Occipital lobe (tissue), 2 donors: ENCODE results near the gene OR13A1. TPM values are rescaled to one million over a fixed set of nuclear protein-coding genes. Genes with fewer than 3 reads are reported as not detected.
"Not testable (repeated sequence)": the region's sequence is repeated elsewhere in the genome, so short reads cannot be mapped to it uniquely, and the experiment has no call there.

Experiments
- DNase-seq: peaks from one replicate; lab custom pipeline; 2025; lab: John Stamatoyannopoulos, UW
- total RNA-seq: library from RNA; depleted of rRNA; stranded (reverse); fragments of >200 nt; gene quantifications from one replicate; pipeline ENCODE4 v1.2.3, GENCODE V29; 2014

OR13A1 gene
- total RNA-seq, 1 donor from 2014 or later = not detected

DNA sequence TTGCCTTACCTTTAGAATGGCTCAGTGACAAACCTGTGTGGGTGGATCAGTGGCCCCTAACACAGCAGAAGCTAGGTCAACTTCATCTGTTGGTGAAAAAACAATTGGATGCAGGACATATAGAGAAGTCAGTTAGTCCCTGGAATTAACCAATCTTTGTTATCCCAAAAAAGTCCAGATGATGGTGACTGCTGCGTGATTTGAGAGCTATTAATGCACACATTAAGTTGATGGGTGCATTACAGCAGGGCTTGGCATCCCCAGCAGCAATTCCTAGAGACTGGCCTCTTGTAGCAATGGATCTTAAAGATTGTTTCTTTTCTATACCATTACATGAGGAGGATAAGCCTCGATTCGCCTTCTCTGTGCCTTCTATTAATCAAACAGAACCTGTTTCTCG lies 33.3 kb downstream of the OR13A1 start:
- no peak for DNase-seq

- no peak for DNase-seq
These were observed 35.2 kb downstream of the OR13A1 start for GRCh38 chr10:45280113-45280760.

DNA sequence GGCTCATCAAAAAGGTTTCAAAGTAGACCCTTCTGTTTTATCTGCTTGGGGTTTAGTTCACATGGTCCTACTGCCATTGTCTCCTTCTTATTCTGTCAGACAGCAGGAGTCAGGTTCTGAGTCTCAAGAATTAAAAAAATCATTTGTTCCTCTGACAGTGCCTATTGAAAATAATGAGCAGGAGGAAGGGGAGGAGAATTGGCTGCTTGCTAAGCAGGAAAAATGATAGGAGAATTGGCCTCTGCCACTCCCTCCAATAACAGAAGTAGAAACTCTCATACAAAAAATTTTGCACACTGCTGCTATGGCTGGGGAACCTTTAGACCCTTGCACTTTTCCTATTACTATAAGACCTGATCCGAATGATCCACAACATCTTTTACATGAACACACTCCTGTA lies 35.7 kb downstream of the OR13A1 start:
- DNase-seq = no peak

DNA sequence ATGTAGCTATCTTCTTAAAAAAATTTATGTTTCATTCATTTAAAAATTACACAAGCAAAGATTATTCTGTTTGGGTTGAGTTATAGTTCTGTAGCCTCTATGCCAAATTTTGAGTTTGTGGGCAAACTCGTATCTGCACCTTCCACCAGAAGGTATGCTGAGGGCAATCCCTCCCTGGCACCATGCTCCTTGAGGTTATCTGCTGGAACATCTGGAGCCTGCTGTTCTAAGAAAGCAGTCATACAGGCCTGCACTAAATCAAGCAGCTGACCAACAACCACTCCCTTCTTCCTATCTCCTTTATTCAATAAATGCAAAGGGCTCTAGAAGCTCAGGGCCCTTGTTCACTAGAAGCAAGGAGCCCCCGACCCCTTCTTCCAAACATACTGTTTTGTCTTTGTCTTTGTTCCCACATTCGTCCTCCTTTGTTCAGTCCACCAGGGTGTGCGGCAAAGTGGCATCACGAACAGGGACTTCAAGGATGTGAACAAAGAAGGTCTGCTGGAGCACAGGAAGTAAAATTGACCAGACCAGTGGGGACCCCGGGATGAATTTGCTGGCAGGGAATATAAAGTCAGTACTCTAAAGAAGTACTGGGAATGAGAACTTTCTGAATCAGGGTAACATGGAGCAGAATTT lies 36.4 kb downstream of the OR13A1 start:
- no peak for DNase-seq

GRCh38 chr10:45276146-45276545 lies 39.3 kb downstream of the OR13A1 start:
- DNase-seq = not testable (repeated sequence)

- DNase-seq = no peak
These were observed 41.0 kb downstream of the OR13A1 start for GRCh38 chr10:45274364-45274763.

GRCh38 chr10:45267777-45268176 lies 47.6 kb downstream of the OR13A1 start:
- not testable (repeated sequence) for DNase-seq

- no peak for DNase-seq
These were observed 49.4 kb downstream of the OR13A1 start for GRCh38 chr10:45265996-45266395.

DNA sequence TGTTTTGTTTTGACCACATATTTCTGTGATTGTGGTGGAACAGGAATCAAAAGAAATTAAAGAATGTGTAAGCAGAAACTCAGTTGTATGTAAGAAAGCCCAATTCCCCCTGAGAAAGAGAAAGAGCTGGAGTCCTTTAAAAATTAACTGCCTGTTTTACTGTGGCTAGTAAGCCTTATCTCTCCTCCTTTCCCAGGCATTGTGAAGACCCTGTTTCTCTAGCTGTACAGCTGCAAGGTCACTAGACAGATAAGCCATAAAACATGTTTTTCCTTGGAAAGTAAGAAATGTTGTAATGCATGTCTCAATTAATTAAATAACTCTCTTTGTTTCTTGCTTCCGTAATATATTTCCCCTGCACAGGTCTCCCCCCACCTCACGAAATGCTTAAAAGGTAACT lies 53.5 kb downstream of the OR13A1 start:
- DNase-seq = no peak

DNA sequence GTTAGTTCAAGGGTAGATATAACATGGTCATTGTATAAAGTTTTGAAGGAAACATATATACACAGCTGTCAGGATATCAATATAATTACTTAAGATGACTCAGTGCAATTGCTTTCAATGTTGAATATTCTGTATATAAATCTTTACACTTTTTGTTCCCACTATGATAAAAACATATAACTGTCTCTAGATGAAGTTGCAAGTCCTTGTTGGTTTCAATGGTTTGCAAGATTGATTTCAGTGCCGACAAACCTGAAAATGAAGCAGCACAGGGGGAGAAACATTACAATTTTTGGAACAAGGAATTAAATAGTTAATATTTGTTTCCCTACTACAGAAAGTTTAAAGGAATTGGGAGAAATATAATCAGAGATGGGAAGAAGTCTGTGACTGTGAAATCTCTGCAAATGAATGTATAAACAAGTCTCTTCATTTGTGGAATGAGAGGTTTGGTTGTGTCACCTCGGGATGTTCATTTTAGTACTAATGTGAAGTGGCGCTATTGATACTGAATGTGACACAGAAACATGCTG lies 54.1 kb downstream of the OR13A1 start:
- no peak for DNase-seq

- DNase-seq = not testable (repeated sequence)
These were observed 54.8 kb downstream of the OR13A1 start for GRCh38 chr10:45260635-45261034.

DNA sequence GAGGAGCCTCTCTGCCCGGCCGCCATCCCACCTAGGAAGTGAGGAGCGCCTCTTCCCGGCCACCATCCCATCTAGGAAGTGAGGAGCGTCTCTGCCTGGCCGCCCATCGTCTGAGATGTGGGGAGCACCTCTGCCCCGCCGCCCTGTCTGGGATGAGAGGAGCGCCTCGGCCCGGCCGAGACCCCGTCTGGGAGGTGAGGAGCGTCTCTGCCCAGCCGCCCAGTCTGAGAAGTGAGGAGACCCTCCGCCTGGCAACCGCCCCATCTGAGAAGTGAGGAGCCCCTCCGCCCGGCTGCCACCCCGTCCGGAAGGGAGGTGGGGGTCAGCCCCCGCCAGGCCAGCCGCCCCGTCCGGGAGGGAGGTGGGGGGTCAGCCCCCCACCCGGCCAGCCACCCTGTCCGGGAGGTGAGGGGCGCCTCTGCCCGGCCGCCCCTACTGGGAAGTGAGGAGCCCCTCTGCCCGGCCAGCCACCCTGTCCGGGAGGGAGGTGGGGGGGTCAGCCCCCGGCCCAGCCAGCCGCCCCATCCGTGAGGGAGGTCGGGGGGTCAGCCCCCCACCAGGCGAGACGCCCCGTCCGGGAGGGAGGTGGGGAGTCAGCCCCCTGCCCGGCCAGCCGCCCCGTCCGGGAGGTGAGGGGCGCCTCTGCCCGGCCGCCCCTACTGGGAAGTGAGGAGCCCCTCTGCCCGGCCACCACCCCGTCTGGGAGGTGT lies 55.5 kb downstream of the OR13A1 start:
- DNase-seq = not testable (repeated sequence)

GRCh38 chr10:45257600-45257999 lies 57.8 kb downstream of the OR13A1 start:
- no peak for DNase-seq

DNA sequence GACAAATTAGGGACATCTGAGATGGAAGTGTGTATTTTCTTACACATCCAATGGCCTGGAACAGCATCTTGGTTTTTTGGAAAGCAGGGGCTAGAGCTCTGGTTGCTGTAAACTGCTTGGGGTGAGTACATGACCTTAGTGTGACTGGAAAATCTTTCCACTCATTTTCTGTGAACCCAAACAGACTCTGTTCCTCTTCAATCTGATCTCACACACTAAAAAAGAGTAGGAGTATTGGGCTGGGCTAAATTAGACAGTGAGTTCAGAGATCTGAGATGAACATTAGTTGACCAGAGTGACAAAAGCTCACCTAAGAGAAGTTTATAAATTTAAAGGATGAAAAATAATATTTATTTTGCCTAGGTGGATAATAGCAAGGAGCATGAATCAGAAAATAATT lies 59.2 kb downstream of the OR13A1 start:
- DNase-seq = no peak

DNA sequence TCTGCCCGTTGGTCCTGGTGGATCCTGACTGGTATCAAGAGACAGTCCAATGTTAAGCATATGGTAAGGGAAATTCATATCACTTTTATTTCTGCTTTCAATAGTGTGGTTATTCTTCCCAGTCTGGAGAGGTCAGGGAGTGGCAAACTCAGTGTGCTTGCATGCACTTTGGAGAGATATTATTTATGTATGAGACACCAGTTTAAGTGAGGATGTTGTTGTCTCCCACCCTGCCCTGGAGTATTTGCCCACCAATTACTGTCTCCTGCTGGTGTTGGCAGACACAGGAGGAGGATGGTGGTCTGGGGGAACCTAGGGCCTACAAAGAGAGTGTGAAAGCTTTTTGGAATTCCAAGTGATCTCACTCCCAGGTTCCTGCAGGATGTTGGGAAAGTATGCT lies 59.7 kb downstream of the OR13A1 start:
- no peak for DNase-seq

GRCh38 chr10:45254892-45255291 lies 60.5 kb downstream of the OR13A1 start:
- DNase-seq = no peak

DNA sequence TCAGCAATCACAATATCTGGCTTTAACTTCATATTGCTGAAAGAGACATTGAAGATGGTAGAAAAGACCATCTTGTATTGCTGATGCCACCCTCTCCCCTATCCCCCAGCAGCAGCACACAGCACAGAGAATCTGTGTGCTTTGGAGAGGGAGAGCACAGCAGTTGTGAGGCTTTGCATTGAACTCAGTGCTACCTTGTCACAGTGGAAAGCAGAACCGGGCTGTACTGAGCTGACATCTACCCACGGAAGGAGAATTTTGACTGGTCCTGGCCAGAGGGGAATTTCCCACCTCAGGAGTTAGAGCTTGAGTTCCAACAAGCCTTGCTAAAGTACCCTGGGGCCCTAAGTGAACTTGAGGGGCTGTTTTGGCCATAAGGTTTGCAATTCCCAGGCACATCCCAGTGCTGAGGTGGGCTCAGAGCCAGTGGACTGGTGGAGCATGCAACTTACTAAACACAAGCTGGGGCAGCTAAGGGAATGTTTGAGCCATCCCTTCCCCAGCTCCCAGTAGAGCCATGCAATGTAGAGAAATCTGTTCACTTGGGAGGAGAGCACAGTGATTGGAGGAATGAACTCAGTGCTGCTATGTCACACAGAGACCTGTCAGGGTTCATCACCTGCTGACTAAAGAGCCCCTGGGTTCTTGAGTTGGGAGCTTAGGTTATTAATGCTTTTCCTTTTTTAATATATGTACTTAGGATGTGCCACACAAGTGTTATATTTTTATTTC lies 62.1 kb downstream of the OR13A1 start:
- no peak for DNase-seq

Other genes starting within 250 kb of the OR13A1 start
- 0.62 TPM for gene ALOX5, start 58.6 kb upstream of the OR13A1 start, total RNA-seq